IMR-90 (cell line): ENCODE results near the gene PMEPA1. TPM values are rescaled to one million over a fixed set of nuclear protein-coding genes. Genes with fewer than 3 reads are reported as not detected.

Experiments used
- ATAC-seq: fragments of 200-7000 bp; cut with Tn5 transposase; 2 replicates; pipeline ENCODE4 v1.9.1; 2020; ENCODE audit warnings: low read depth, mild to moderate bottlenecking, moderate library complexity
- BruUV-seq: library from RNA; stranded (reverse); fragments of 400-500 nt; replicated peaks from 2 replicates; lab custom pipeline; 2021; lab: Mats Ljungman, UMichigan
- CTCF ChIA-PET: fragments of 300-600 bp; formaldehyde crosslinking; extraction: SDS; loops from one replicate; lab custom pipeline; 2021; ENCODE audit warnings: antibody characterized with exemption; lab: Yijun Ruan, JAX
- POLR2A ChIA-PET: fragments of 300-600 bp; sonication (Branson Sonifier 250); formaldehyde crosslinking; loops from one replicate; lab custom pipeline; 2022; ENCODE audit warnings: antibody characterized with exemption; ENCODE audit not compliant: unreplicated experiment; lab: Charles Lee
- DNase-seq: peaks from one replicate; pipeline ENCODE4 v3.0.0; 2013
- H2AFZ ChIP-seq: replicated peaks from 2 replicates; pipeline ENCODE3; 2013; ENCODE audit warnings: low read length, mild to moderate bottlenecking; ENCODE audit not compliant: poor library complexity
- H2AK5ac ChIP-seq: 2 replicates; pipeline ENCODE4 v1.6.1; 2013; ENCODE audit warnings: low read depth, low read length, inconsistent platforms
- H2AK9ac ChIP-seq: replicated peaks from 2 replicates; pipeline ENCODE3; 2013; ENCODE audit warnings: mild to moderate bottlenecking, low read depth, low read length, moderate library complexity; ENCODE audit not compliant: poor library complexity
- H2BK120ac ChIP-seq: 2 replicates; pipeline ENCODE4 v1.6.1; 2013; ENCODE audit warnings: low read depth, low read length, inconsistent platforms
- H2BK15ac ChIP-seq: 3 replicates; pipeline ENCODE4 v1.6.1; 2013; ENCODE audit warnings: low read depth, low read length, inconsistent platforms
- H2BK20ac ChIP-seq: 2 replicates; pipeline ENCODE4 v1.6.1; 2013; ENCODE audit warnings: low read depth, mild to moderate bottlenecking, inconsistent platforms, low read length, moderate library complexity
- H2BK5ac ChIP-seq: 2 replicates; pipeline ENCODE4 v1.6.1; 2013; ENCODE audit warnings: mild to moderate bottlenecking, low read depth, low read length, inconsistent platforms; ENCODE audit not compliant: poor library complexity, severe bottlenecking
- H3K14ac ChIP-seq: replicated peaks from 2 replicates; pipeline ENCODE4 v1.6.1; 2013; ENCODE audit warnings: low read depth, low read length, inconsistent platforms
- H3K18ac ChIP-seq: 2 replicates; pipeline ENCODE4 v1.6.1; 2013; ENCODE audit warnings: low read depth, low read length, control low read depth
- H3K23ac ChIP-seq: 2 replicates; pipeline ENCODE4 v1.6.1; 2013; ENCODE audit warnings: low read depth, low read length, inconsistent platforms
- H3K27ac ChIP-seq: 2 replicates; pipeline ENCODE4 v1.5.1; 2013; ENCODE audit warnings: mild to moderate bottlenecking, control low read depth, low read length; ENCODE audit not compliant: insufficient read depth
- H3K27me3 ChIP-seq: 2 replicates; pipeline ENCODE4 v1.6.1; 2013; ENCODE audit warnings: low read length; ENCODE audit not compliant: control insufficient read depth, insufficient read depth
- H3K36me3 ChIP-seq: 2 replicates; pipeline ENCODE4 v1.6.1; 2013; ENCODE audit warnings: low read length, mixed read lengths; ENCODE audit not compliant: control insufficient read depth, insufficient read depth
- H3K4ac ChIP-seq: 2 replicates; pipeline ENCODE4 v1.6.1; 2013; ENCODE audit warnings: low read depth, low read length, inconsistent platforms
- H3K4me1 ChIP-seq: 2 replicates; pipeline ENCODE4 v1.6.1; 2013; ENCODE audit warnings: low read length, mixed read lengths; ENCODE audit not compliant: control insufficient read depth, insufficient read depth
- H3K4me2 ChIP-seq: 2 replicates; pipeline ENCODE4 v1.6.1; 2013; ENCODE audit warnings: low read depth, mild to moderate bottlenecking, control low read depth, low read length, moderate library complexity
- H3K4me3 ChIP-seq: 2 replicates; pipeline ENCODE4 v1.5.1; 2013; ENCODE audit warnings: low read depth, mild to moderate bottlenecking, control low read depth, low read length, moderate library complexity; ENCODE audit not compliant: insufficient read depth
- H3K56ac ChIP-seq: 2 replicates; pipeline ENCODE4 v1.6.1; 2013; ENCODE audit warnings: low read length, inconsistent platforms; ENCODE audit not compliant: insufficient read depth; ENCODE audit errors: extremely low read depth
- H3K79me1 ChIP-seq, 2 experiments: 2 replicates each; pipeline ENCODE4 v1.6.1; 2013; ENCODE audit warnings: low read length in 2 of 2, inconsistent platforms in 1 of 2, low read depth in 1 of 2
- H3K9ac ChIP-seq: 2 replicates; pipeline ENCODE4 v1.6.1; 2013; ENCODE audit warnings: low read depth, low read length, control low read depth
- H3K9me1 ChIP-seq: 2 replicates; pipeline ENCODE4 v1.6.1; 2013; ENCODE audit warnings: low read length, inconsistent platforms; ENCODE audit not compliant: insufficient read depth
- H3K9me3 ChIP-seq: 2 replicates; pipeline ENCODE4 v1.6.1; 2013; ENCODE audit warnings: low read length; ENCODE audit not compliant: control insufficient read depth, insufficient read depth
- H4K20me1 ChIP-seq: 2 replicates; pipeline ENCODE4 v1.6.1; 2013; ENCODE audit warnings: low read length, inconsistent platforms; ENCODE audit not compliant: insufficient read depth
- H4K5ac ChIP-seq: 2 replicates; pipeline ENCODE4 v1.6.1; 2013; ENCODE audit warnings: mild to moderate bottlenecking, low read depth, low read length, control low read depth
- H4K8ac ChIP-seq, 2 experiments: 2 replicates each; pipeline ENCODE4 v1.6.1; 2013; ENCODE audit warnings: low read depth in 2 of 2, low read length in 2 of 2, control low read depth in 1 of 2, inconsistent platforms in 1 of 2
- H4K91ac ChIP-seq: 2 replicates; pipeline ENCODE4 v1.6.1; 2013; ENCODE audit warnings: low read depth, low read length, inconsistent platforms; ENCODE audit not compliant: insufficient read depth
- BHLHE40 ChIP-seq: fragments of 150-350 bp; IDR thresholded peaks from 2 replicates; pipeline ENCODE4 v1.6.1; 2016; ENCODE audit warnings: mild to moderate bottlenecking, low read depth, low read length
- FOS ChIP-seq: fragments of 150-350 bp; IDR thresholded peaks from 2 replicates; pipeline ENCODE4 v1.6.1; 2016; ENCODE audit warnings: low read depth, low read length
- MAZ ChIP-seq: IDR thresholded peaks from 2 replicates; pipeline ENCODE4 v1.6.1; 2012; ENCODE audit warnings: low read depth, mild to moderate bottlenecking, low read length, improper control_type of control experiment, moderate library complexity, borderline replicate concordance
- MXI1 ChIP-seq: IDR thresholded peaks from 2 replicates; pipeline ENCODE4 v1.6.1; 2012; ENCODE audit warnings: low read depth, mild to moderate bottlenecking, low read length, moderate library complexity, borderline replicate concordance
- POLR2A ChIP-seq: IDR thresholded peaks from 2 replicates; pipeline ENCODE4 v1.6.1; 2012; ENCODE audit warnings: mild to moderate bottlenecking, low read depth, low read length
- RAD21 ChIP-seq: IDR thresholded peaks from 2 replicates; pipeline ENCODE4 v1.6.1; 2012; ENCODE audit warnings: low read length, improper control_type of control experiment
- WGBS, 2 experiments: methylation state at CpG; one replicate each; pipeline versions ENCODE4 v1.1.5 to v1.1.7; 2013; ENCODE audit warnings: missing lambda C conversion rate in 2 of 2; ENCODE audit not compliant: insufficient read length in 1 of 2; ENCODE audit errors: extremely low coverage in 2 of 2; 5-methylcytosine and 5-hydroxymethylcytosine counted together
- dilution Hi-C: fragments of 300-500 bp; cut with HindIII; formaldehyde crosslinking; loops from one replicate; pipeline ENCODE4 v1.14.3; 2018; ENCODE audit warnings: low sequenced_read_pairs; ENCODE audit not compliant: unreplicated experiment
- in situ Hi-C: fragments of 300-500 bp; cut with MboI; formaldehyde crosslinking; loops from 3 replicates; pipeline ENCODE4 v1.14.3; 2019; ENCODE audit warnings: low sequenced_read_pairs, inconsistent platforms, mixed read lengths
- intact Hi-C: fragments of 100-400 bp; cut with micrococcal nuclease; formaldehyde crosslinking; loops from 2 replicates; pipeline ENCODE4 v1.10.0; 2022
- polyA plus RNA-seq, 3 experiments: library from polyadenylated mRNA; depleted of rRNA; stranded (reverse); fragments of >200 nt; gene quantifications; 2 replicates each; pipeline ENCODE4 v1.2.3, GENCODE V29; 2012; ENCODE audit warnings: low replicate concordance in 1 of 3
- total RNA-seq: library from RNA; depleted of rRNA; stranded (reverse); fragments of >200 nt; gene quantifications from 2 replicates; pipeline ENCODE4 v1.2.3, GENCODE V29; 2012

Gene PMEPA1
- total and polyA plus RNA-seq, 2 of the 4 experiments (the other 2 are of a cell fraction), result 2.0 to 6.9 TPM

DNA sequence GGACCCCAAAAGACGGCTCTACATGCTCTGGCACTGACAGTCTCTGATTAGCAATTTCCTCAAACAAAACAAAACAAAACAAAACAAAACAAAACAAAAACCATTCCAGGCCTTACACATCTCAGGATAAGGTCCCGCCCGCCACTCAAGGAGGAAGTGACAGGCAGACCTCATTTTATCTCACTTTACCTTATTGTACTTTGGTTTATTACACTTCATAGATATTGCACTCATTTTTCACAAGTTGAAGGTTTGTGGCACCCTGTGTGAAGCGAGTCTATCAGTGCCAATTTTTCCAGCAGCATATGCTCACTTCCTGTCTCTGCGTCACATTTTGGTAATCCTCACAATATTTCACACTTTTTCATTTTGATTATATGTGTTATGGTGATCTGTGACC lies 104.8 kb downstream of the PMEPA1 start:
- Histone ChIP-seq H4K5ac (no peak overlapping the region), H3K4me2 (no peak overlapping the region), H3K4me3 (no peak overlapping the region), H2AK5ac (no peak overlapping the region), H2BK5ac (no peak overlapping the region), H2AK9ac (no peak overlapping the region), H3K36me3 (no peaks in the 10 kb centered on the region), H3K79me1 (no peaks in the 10 kb centered on the region), H3K56ac (no peak overlapping the region), H2BK20ac (no peak overlapping the region), H3K14ac (no peak overlapping the region), H2BK120ac (no peak overlapping the region), H3K27ac (no peak overlapping the region), H3K23ac (no peak overlapping the region), H3K4me1 (no peaks in the 10 kb centered on the region), H3K9ac (no peak overlapping the region), H3K9me1 (no peaks in the 10 kb centered on the region), H2BK15ac (no peak overlapping the region), H3K27me3 (peaks cover 6% of the 10 kb centered on the region), H2AFZ (no peak overlapping the region), H3K9me3 (no peaks in the 10 kb centered on the region), H4K8ac (no peak overlapping the region), H3K18ac (no peak overlapping the region), H4K91ac (no peak overlapping the region), H3K4ac (no peak overlapping the region), H4K20me1 (no peaks in the 10 kb centered on the region)
- dilution Hi-C loops, result no loop called here
- no TSS peak for BruUV-seq
- no CpG with 5 or more reads among the region's 5 CpGs for WGBS, 2 experiments
- TF ChIP-seq FOS (no peak), RAD21 (no peak), MXI1 (no peak), BHLHE40 (no peak), MAZ (no peak), POLR2A (no peak)
- intact Hi-C loops, result no loop called here
- POLR2A ChIA-PET, result no interaction called here
- no peak for DNase-seq
- no peak for ATAC-seq
- in situ Hi-C loops, result loop anchor here (10.0 kb wide), 1 partner anchor 580 kb away; no protein-coding TSS in a partner anchor
- CTCF ChIA-PET, result no interaction called here
